CD4-positive, CD25-positive, alpha-beta regulatory T cell (primary cell): ENCODE data around the gene C20orf144. TPM values are rescaled to one million over a fixed set of nuclear protein-coding genes. Genes with fewer than 3 reads are reported as not detected.
A peak's percentile ranks its signal among the peaks of the same experiment; 100 is the strongest.

Experiments used
- ATAC-seq, 2 donors: fragments of 150-1000 bp; cut with Tn5 transposase; one replicate each; pipeline ENCODE4 v1.10.0; 2021; ENCODE audit warnings: low read depth in 2 of 2, moderate number of reproducible peaks in 2 of 2, moderate library complexity in 1 of 2
- DNase-seq, 3 donors: peaks; one replicate each; pipeline versions ENCODE4 v3.0.0 to v3.0.0-alpha.2; 2012 to 2022; ENCODE audit warnings: mixed read lengths in 1 of 3
- H3K27ac ChIP-seq: one replicate; pipeline ENCODE4 v1.7.0; 2013; ENCODE audit warnings: mild to moderate bottlenecking, low read length; ENCODE audit not compliant: insufficient read depth, poor library complexity, severe bottlenecking
- H3K27me3 ChIP-seq: one replicate; pipeline ENCODE4 v1.7.0; 2013; ENCODE audit warnings: low read length; ENCODE audit not compliant: control insufficient read depth, insufficient read depth
- H3K36me3 ChIP-seq: one replicate; pipeline ENCODE4 v1.7.0; 2013; ENCODE audit warnings: mild to moderate bottlenecking, low read length, moderate library complexity; ENCODE audit not compliant: control insufficient read depth, insufficient read depth
- H3K4me1 ChIP-seq: 2 replicates; pipeline ENCODE4 v1.7.0; 2013; ENCODE audit warnings: mild to moderate bottlenecking, low read length; ENCODE audit not compliant: insufficient read depth, control insufficient read depth, poor library complexity, severe bottlenecking
- H3K4me3 ChIP-seq: one replicate; pipeline ENCODE4 v1.7.0; 2013; ENCODE audit warnings: low read depth, mild to moderate bottlenecking, low read length, moderate library complexity
- H3K9me3 ChIP-seq, 2 experiments: 1 replicate in 1 of 2; 2 replicates in 1 of 2; pipeline ENCODE4 v1.7.0; 2013; ENCODE audit warnings: low read length in 2 of 2, mild to moderate bottlenecking in 1 of 2, moderate library complexity in 1 of 2; ENCODE audit not compliant: control insufficient read depth in 2 of 2
- H3K27ac Mint-ChIP-seq, 3 donors: one replicate each; pipeline ENCODE4 v1.8.0; 2020 to 2022; ENCODE audit warnings: mild to moderate bottlenecking in 3 of 3, mixed read lengths in 3 of 3, moderate library complexity in 2 of 3
- H3K27me3 Mint-ChIP-seq: one replicate; pipeline ENCODE4 v1.8.0; 2022; ENCODE audit warnings: mild to moderate bottlenecking, mixed read lengths
- H3K36me3 Mint-ChIP-seq: one replicate; pipeline ENCODE4 v1.8.0; 2020; ENCODE audit warnings: mixed read lengths
- H3K4me1 Mint-ChIP-seq, 4 donors: one replicate each; pipeline ENCODE4 v1.8.0; 2020 to 2022; ENCODE audit warnings: mixed read lengths in 4 of 4, mild to moderate bottlenecking in 1 of 4
- H3K4me3 Mint-ChIP-seq, 4 donors: one replicate each; pipeline ENCODE4 v1.8.0; 2020 to 2022; ENCODE audit warnings: mild to moderate bottlenecking in 4 of 4, mixed read lengths in 4 of 4, moderate library complexity in 3 of 4
- H3K9me3 Mint-ChIP-seq, 7 donors: one replicate each; pipeline ENCODE4 v1.8.0; 2020 to 2022; ENCODE audit warnings: mixed read lengths in 7 of 7, mild to moderate bottlenecking in 3 of 7, moderate library complexity in 2 of 7
- polyA plus RNA-seq, 4 donors: library from polyadenylated mRNA; unstranded; fragments of 300-500 nt; fragmentation: Illumina TruSeq; gene quantifications; one replicate each; pipeline ENCODE4 v1.2.3, GENCODE V29; 2021
- total RNA-seq: library from RNA; stranded (reverse); gene quantifications from one replicate; pipeline ENCODE4 v1.2.3, GENCODE V29; 2022

C20orf144 gene
- total and polyA plus RNA-seq, 5 donors from 2014 or later, result 0.41 TPM; not detected in 4

GRCh38 chr20:33686100-33686983 lies 24.2 kb downstream of the C20orf144 start, which contains the start of gene E2F1:
Gene E2F1 (minus strand): TSS chr20:33686385. CDS start chr20:33686264, 121 bp downstream.
- no peaks in the 10 kb centered on the region for H3K9me3 Mint-ChIP-seq
- Histone ChIP-seq H3K4me1 (peaks cover 18% of the 10 kb centered on the region), H3K36me3 (no peaks in the 10 kb centered on the region), H3K27me3 (no peaks in the 10 kb centered on the region), H3K27ac (peak within 1 kb of the TSS; percentile 60), H3K9me3 (no peaks in the 10 kb centered on the region), H3K4me3 (peak within 1 kb of the TSS; percentile 66)
- H3K4me1 Mint-ChIP-seq, result peaks cover 0 to 43% (median 28%) of the 10 kb centered on the region in 4 donors
- DNase-seq (peak; percentile 92 to 96 (median 92)), ATAC-seq (peak; percentile 94 to 95)
- H3K36me3 Mint-ChIP-seq, result no peaks in the 10 kb centered on the region
- H3K27ac Mint-ChIP-seq, result peak within 1 kb of the TSS in 2 of 3 donors; percentile 79 to 91
- peak within 1 kb of the TSS; percentile 83 to 94 (median 88) for H3K4me3 Mint-ChIP-seq
- no peaks in the 10 kb centered on the region for H3K27me3 Mint-ChIP-seq

- DNase-seq, result no peak
- peak overlapping the region; percentile 66 for H3K4me3 ChIP-seq
- no peaks in the 10 kb centered on the region for H3K27me3 Mint-ChIP-seq
- peak overlapping the region; percentile 58 to 94 (median 88) for H3K4me3 Mint-ChIP-seq
- no peaks in the 10 kb centered on the region for H3K36me3 Mint-ChIP-seq
- peak overlapping the region in 2 of 3 donors; percentile 79 to 91 for H3K27ac Mint-ChIP-seq
- no peaks in the 10 kb centered on the region for H3K27me3 ChIP-seq
- ATAC-seq, result no peak
- peak overlapping the region; percentile 52 for H3K27ac ChIP-seq
- H3K9me3 ChIP-seq, result no peaks in the 10 kb centered on the region
- H3K9me3 Mint-ChIP-seq, result no peaks in the 10 kb centered on the region
- no peaks in the 10 kb centered on the region for H3K36me3 ChIP-seq
- peaks cover 0 to 40% (median 25%) of the 10 kb centered on the region in 4 donors for H3K4me1 Mint-ChIP-seq
- peaks cover 18% of the 10 kb centered on the region for H3K4me1 ChIP-seq
These were observed 24.8 kb downstream of the C20orf144 start for GRCh38 chr20:33686984-33687366.

GRCh38 chr20:33687370-33687915 lies 25.3 kb downstream of the C20orf144 start:
- Histone ChIP-seq H3K36me3 (no peaks in the 10 kb centered on the region), H3K9me3 (no peaks in the 10 kb centered on the region), H3K4me3 (no peak overlapping the region), H3K27ac (no peak overlapping the region), H3K27me3 (no peaks in the 10 kb centered on the region), H3K4me1 (peaks cover 18% of the 10 kb centered on the region)
- peak overlapping the region in 3 of 4 donors; percentile 58 to 85 (median 65) for H3K4me3 Mint-ChIP-seq
- DNase-seq (no peak), ATAC-seq (no peak)
- no peaks in the 10 kb centered on the region for H3K27me3 Mint-ChIP-seq
- H3K36me3 Mint-ChIP-seq, result no peaks in the 10 kb centered on the region
- peaks cover 0 to 39% (median 22%) of the 10 kb centered on the region in 4 donors for H3K4me1 Mint-ChIP-seq
- peak overlapping the region in 1 of 3 donors; percentile 79 for H3K27ac Mint-ChIP-seq
- no peaks in the 10 kb centered on the region for H3K9me3 Mint-ChIP-seq

- peaks cover 18% of the 10 kb centered on the region for H3K4me1 ChIP-seq
- Mint-ChIP-seq H3K27me3 (no peaks in the 10 kb centered on the region), H3K4me1 (peaks cover 0 to 39% (median 22%) of the 10 kb centered on the region in 4 donors), H3K27ac (peak overlapping the region; percentile 45 to 78 (median 55)), H3K36me3 (no peaks in the 10 kb centered on the region), H3K4me3 (peak overlapping the region in 1 of 4 donors; percentile 41), H3K9me3 (no peaks in the 10 kb centered on the region)
- no peaks in the 10 kb centered on the region for H3K9me3 ChIP-seq
- no peaks in the 10 kb centered on the region for H3K36me3 ChIP-seq
- H3K27ac ChIP-seq, result no peak overlapping the region
- no peak overlapping the region for H3K4me3 ChIP-seq
- ATAC-seq, result no peak
- DNase-seq, result no peak
- no peaks in the 10 kb centered on the region for H3K27me3 ChIP-seq
These were observed 26.1 kb downstream of the C20orf144 start for GRCh38 chr20:33687993-33688937.

- Mint-ChIP-seq H3K27me3 (no peaks in the 10 kb centered on the region), H3K36me3 (no peaks in the 10 kb centered on the region), H3K27ac (peak overlapping the region; percentile 31 to 78 (median 66)), H3K9me3 (no peaks in the 10 kb centered on the region), H3K4me3 (no peak overlapping the region), H3K4me1 (peaks cover 0 to 39% (median 22%) of the 10 kb centered on the region in 4 donors)
- Histone ChIP-seq H3K27me3 (no peaks in the 10 kb centered on the region), H3K9me3 (no peaks in the 10 kb centered on the region), H3K27ac (no peak overlapping the region), H3K36me3 (no peaks in the 10 kb centered on the region), H3K4me3 (no peak overlapping the region), H3K4me1 (peaks cover 18% of the 10 kb centered on the region)
- ATAC-seq (no peak), DNase-seq (no peak)
These were observed 26.9 kb downstream of the C20orf144 start for GRCh38 chr20:33688938-33689424.

GRCh38 chr20:33689493-33689892 lies 27.4 kb downstream of the C20orf144 start:
- peaks cover 0 to 36% (median 22%) of the 10 kb centered on the region in 4 donors for H3K4me1 Mint-ChIP-seq
- Histone ChIP-seq H3K27me3 (no peaks in the 10 kb centered on the region), H3K4me1 (peaks cover 15% of the 10 kb centered on the region), H3K36me3 (no peaks in the 10 kb centered on the region), H3K4me3 (no peak overlapping the region), H3K27ac (peak overlapping the region; percentile 14), H3K9me3 (no peaks in the 10 kb centered on the region)
- ATAC-seq, result no peak
- H3K27me3 Mint-ChIP-seq, result no peaks in the 10 kb centered on the region
- H3K27ac Mint-ChIP-seq, result peak overlapping the region in 2 of 3 donors; percentile 78 to 82
- no peaks in the 10 kb centered on the region for H3K9me3 Mint-ChIP-seq
- no peak overlapping the region for H3K4me3 Mint-ChIP-seq
- DNase-seq, result no peak
- H3K36me3 Mint-ChIP-seq, result no peaks in the 10 kb centered on the region

- Histone ChIP-seq H3K4me1 (peaks cover 13% of the 10 kb centered on the region), H3K36me3 (no peaks in the 10 kb centered on the region), H3K27ac (peak overlapping the region; percentile 14), H3K4me3 (no peak overlapping the region), H3K27me3 (no peaks in the 10 kb centered on the region), H3K9me3 (no peaks in the 10 kb centered on the region)
- peak; percentile 35 to 43 for ATAC-seq
- no peaks in the 10 kb centered on the region for H3K9me3 Mint-ChIP-seq
- H3K4me1 Mint-ChIP-seq, result peaks cover 0 to 31% (median 18%) of the 10 kb centered on the region in 4 donors
- H3K27ac Mint-ChIP-seq, result peak overlapping the region; percentile 73 to 82 (median 78)
- no peaks in the 10 kb centered on the region for H3K36me3 Mint-ChIP-seq
- no peaks in the 10 kb centered on the region for H3K27me3 Mint-ChIP-seq
- peak overlapping the region in 2 of 4 donors; percentile 7 to 26 for H3K4me3 Mint-ChIP-seq
- DNase-seq, result peak in 1 of 3 donors; percentile 74
These were observed 27.8 kb downstream of the C20orf144 start for GRCh38 chr20:33689973-33690372.
